Coronary artery (tissue), 2 donors: Measurements from ENCODE around the gene SETD7.
"Not testable (repeated sequence)": the region's sequence is repeated elsewhere in the genome, so short reads cannot be mapped to it uniquely, and the experiment has no call there.

Experiments
- DNase-seq: peaks from one replicate; pipeline ENCODE4 v3.0.0-alpha.2; 2017; ENCODE audit warnings: low spot score
- H3K27ac ChIP-seq, 2 donors: fragments of 200-600 bp; sonication (generic); one replicate each; pipeline ENCODE4 v1.5.1; 2016 to 2019
- H3K4me3 ChIP-seq: fragments of 200-600 bp; sonication (generic); 2 replicates; pipeline ENCODE4 v1.5.1; 2016; ENCODE audit warnings: mild to moderate bottlenecking, moderate library complexity
- TF ChIP-seq, protein P1 (sequence below): fragments of 200-600 bp; sonication (generic); IDR thresholded peaks from one replicate; pipeline ENCODE4 v1.5.1; 2019; ENCODE audit warnings: antibody characterized with exemption

SETD7 gene

DNA sequence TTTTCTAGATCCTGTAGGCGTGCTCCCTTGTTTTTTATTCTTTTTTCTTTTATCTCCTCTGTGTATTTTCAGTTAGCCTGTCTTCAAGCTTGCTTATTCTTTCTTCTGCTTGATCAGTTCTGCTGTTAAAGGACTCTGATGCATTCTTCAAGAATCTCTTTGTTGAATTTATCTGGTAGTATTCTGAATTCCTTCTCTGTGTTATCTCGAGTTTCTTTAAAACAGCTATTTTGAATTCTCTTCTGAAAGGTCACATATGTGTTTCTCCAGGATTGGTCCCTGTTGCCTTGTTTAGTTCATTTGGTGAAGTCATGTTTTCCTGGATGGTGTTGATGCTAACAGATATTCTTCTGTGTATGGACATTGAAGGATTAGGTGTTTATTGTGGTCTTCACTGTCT lies 86.8 kb downstream of the SETD7 start:
- Histone ChIP-seq H3K4me3 (no peak overlapping the region), H3K27ac (no peak overlapping the region)
- no peak for DNase-seq
- TF ChIP-seq, protein P1, sequence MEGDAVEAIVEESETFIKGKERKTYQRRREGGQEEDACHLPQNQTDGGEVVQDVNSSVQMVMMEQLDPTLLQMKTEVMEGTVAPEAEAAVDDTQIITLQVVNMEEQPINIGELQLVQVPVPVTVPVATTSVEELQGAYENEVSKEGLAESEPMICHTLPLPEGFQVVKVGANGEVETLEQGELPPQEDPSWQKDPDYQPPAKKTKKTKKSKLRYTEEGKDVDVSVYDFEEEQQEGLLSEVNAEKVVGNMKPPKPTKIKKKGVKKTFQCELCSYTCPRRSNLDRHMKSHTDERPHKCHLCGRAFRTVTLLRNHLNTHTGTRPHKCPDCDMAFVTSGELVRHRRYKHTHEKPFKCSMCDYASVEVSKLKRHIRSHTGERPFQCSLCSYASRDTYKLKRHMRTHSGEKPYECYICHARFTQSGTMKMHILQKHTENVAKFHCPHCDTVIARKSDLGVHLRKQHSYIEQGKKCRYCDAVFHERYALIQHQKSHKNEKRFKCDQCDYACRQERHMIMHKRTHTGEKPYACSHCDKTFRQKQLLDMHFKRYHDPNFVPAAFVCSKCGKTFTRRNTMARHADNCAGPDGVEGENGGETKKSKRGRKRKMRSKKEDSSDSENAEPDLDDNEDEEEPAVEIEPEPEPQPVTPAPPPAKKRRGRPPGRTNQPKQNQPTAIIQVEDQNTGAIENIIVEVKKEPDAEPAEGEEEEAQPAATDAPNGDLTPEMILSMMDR = no peak

- H3K27ac ChIP-seq, H3K4me3 ChIP-seq, DNase-seq: not testable (repeated sequence)
Measured at GRCh38 chr4:139468756-139469155, 87.3 kb downstream of the SETD7 start.

GRCh38 chr4:139465922-139466321 lies 90.1 kb downstream of the SETD7 start:
- Histone ChIP-seq H3K4me3 (no peak overlapping the region), H3K27ac (no peak overlapping the region)
- DNase-seq = no peak
- TF ChIP-seq, protein P1 = no peak

DNA sequence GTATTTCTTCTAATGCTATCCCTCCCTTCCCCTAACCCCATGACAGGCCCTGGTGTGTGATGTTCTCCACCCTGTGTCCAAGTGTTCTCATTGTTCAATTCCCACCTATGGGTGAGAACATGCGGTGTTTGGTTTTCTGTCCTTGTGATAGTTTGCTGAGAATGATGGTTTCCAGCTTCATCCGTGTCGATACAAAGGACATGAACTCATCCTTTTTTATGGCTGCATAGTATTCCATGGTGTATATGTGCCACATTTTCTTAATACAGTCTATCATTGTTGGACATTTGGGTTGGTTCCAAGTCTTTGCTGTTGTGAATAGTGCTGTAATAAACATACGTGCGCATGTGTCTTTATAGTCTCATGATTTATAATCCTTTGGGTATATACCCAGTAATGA lies 91.5 kb downstream of the SETD7 start:
- H3K27ac ChIP-seq, DNase-seq, H3K4me3 ChIP-seq: not testable (repeated sequence)

- DNase-seq = no peak
- TF ChIP-seq, protein P1 = no peak
- H3K27ac ChIP-seq = peak overlapping the region in 1 of 2 donors; percentile 9
Measured at GRCh38 chr4:139461022-139461628, 94.9 kb downstream of the SETD7 start.

GRCh38 chr4:139460565-139460964 lies 95.5 kb downstream of the SETD7 start:
- H3K4me3 ChIP-seq = no peak overlapping the region
- TF ChIP-seq, protein P1 = no peak
- H3K27ac ChIP-seq = peak overlapping the region in 1 of 2 donors; percentile 9
- no peak for DNase-seq

More at GRCh38 chr4:139461022-139461628, 94.9 kb downstream of the SETD7 start:
- no peak overlapping the region for H3K4me3 ChIP-seq

- Histone ChIP-seq H3K4me3 (no peak overlapping the region), H3K27ac (no peak overlapping the region)
- TF ChIP-seq, protein P1 = no peak
- DNase-seq = no peak
Measured at GRCh38 chr4:139458999-139459398, 97.0 kb downstream of the SETD7 start.

DNA sequence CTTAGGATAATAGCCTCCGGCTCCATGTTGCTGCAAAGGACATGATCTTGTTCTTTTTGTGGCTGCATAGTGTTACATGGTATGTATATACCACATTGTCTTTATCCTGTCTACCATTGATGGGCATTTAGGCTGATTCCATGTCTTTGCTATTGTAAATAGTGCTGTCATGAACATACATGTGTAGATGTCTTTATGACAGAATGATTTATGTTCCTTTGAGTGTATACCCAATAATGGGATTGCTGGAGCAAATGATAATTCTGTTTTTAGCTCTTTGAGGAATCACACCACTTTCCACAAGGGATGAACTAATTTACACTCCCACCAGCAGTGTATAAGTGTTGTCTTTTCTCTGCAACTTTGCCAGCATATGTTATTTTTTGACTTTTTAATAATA lies 97.5 kb downstream of the SETD7 start:
- TF ChIP-seq, protein P1 = no peak
- H3K4me3 ChIP-seq = peak overlapping the region; percentile 12
- peak overlapping the region in 1 of 2 donors; percentile 15 for H3K27ac ChIP-seq

More for the DNA sequence above, 97.5 kb downstream of the SETD7 start:
- DNase-seq = no peak
